Calu3 (cell line): ENCODE measurements around the gene ACSS3. TPM values are rescaled to one million over a fixed set of nuclear protein-coding genes. Genes with fewer than 3 reads are reported as not detected.
"Not testable (repeated sequence)": the region's sequence is repeated elsewhere in the genome, so short reads cannot be mapped to it uniquely, and the experiment has no call there.

ENCODE experiments used
- BruUV-seq: library from RNA; stranded (reverse); fragments of 400-500 nt; replicated peaks from 2 replicates; lab custom pipeline; 2021; lab: Mats Ljungman, UMichigan
- CTCF ChIA-PET: fragments of 300-600 bp; sonication (Branson Sonifier 250); formaldehyde crosslinking; loops from one replicate; lab custom pipeline; 2022; ENCODE audit warnings: antibody characterized with exemption; lab: Charles Lee
- DNase-seq: peaks from one replicate; pipeline ENCODE4 v3.0.0; 2022
- H3K27ac Mint-ChIP-seq: one replicate; pipeline ENCODE4 v1.8.0; 2022; ENCODE audit warnings: mixed read lengths; ENCODE audit not compliant: unreplicated experiment
- H3K27me3 Mint-ChIP-seq: one replicate; pipeline ENCODE4 v1.8.0; 2022; ENCODE audit warnings: mixed read lengths; ENCODE audit not compliant: unreplicated experiment
- H3K36me3 Mint-ChIP-seq: one replicate; pipeline ENCODE4 v1.8.0; 2022; ENCODE audit warnings: mild to moderate bottlenecking, moderate library complexity, mixed read lengths; ENCODE audit not compliant: insufficient read depth, unreplicated experiment
- H3K4me1 Mint-ChIP-seq: one replicate; pipeline ENCODE4 v1.8.0; 2022; ENCODE audit warnings: mild to moderate bottlenecking, low read depth, mixed read lengths; ENCODE audit not compliant: unreplicated experiment
- H3K4me3 Mint-ChIP-seq: one replicate; pipeline ENCODE4 v1.8.0; 2022; ENCODE audit warnings: mild to moderate bottlenecking, low read depth, moderate library complexity, mixed read lengths; ENCODE audit not compliant: unreplicated experiment
- H3K9me3 Mint-ChIP-seq: one replicate; pipeline ENCODE4 v1.8.0; 2022; ENCODE audit warnings: low read depth, mixed read lengths; ENCODE audit not compliant: unreplicated experiment
- CTCF ChIP-seq: fragments of 200-600 bp; IDR thresholded peaks from one replicate; pipeline ENCODE4 v1.8.0; 2022; ENCODE audit warnings: antibody characterized with exemption; ENCODE audit not compliant: unreplicated experiment
- intact Hi-C: fragments of 100-400 bp; cut with micrococcal nuclease; formaldehyde crosslinking; loops from one replicate; pipeline ENCODE4 v1.10.0; 2022; ENCODE audit not compliant: unreplicated experiment
- total RNA-seq: library from RNA; stranded (reverse); gene quantifications from 2 replicates; pipeline ENCODE4 v1.2.3, GENCODE V29; 2022

ACSS3 gene
- total RNA-seq, 1 experiment from 2014 or later, result 0.21 TPM

GRCh38 chr12:81174664-81175063, 96.8 kb downstream of the ACSS3 start:
- Mint-ChIP-seq H3K27ac (no peak overlapping the region), H3K4me1 (no peaks in the 10 kb centered on the region)
- CTCF ChIA-PET, result no interaction called here

GRCh38 chr12:81176796-81177195, 98.9 kb downstream of the ACSS3 start:
- Mint-ChIP-seq H3K27ac (no peak overlapping the region), H3K27me3 (no peaks in the 10 kb centered on the region), H3K9me3 (peaks cover 4% of the 10 kb centered on the region), H3K36me3 (no peaks in the 10 kb centered on the region), H3K4me1 (no peaks in the 10 kb centered on the region), H3K4me3 (no peak overlapping the region)
- CTCF ChIA-PET, result no interaction called here
- BruUV-seq, result no TSS peak
- no peak for DNase-seq
- intact Hi-C loops, result no loop called here
- no peak for TF ChIP-seq CTCF

More at GRCh38 chr12:81174664-81175063, 96.8 kb downstream of the ACSS3 start:
- no peak for TF ChIP-seq CTCF
- Mint-ChIP-seq H3K36me3 (no peaks in the 10 kb centered on the region), H3K9me3 (peaks cover 4% of the 10 kb centered on the region), H3K4me3 (no peak overlapping the region), H3K27me3 (no peaks in the 10 kb centered on the region)
- DNase-seq, result no peak
- intact Hi-C loops, result no loop called here
- BruUV-seq, result no TSS peak

- no peaks in the 10 kb centered on the region for H3K27me3 Mint-ChIP-seq
- H3K4me3 Mint-ChIP-seq, result no peak overlapping the region
- BruUV-seq, result no TSS peak
- no peaks in the 10 kb centered on the region for H3K36me3 Mint-ChIP-seq
- no peaks in the 10 kb centered on the region for H3K9me3 Mint-ChIP-seq
- no peak for DNase-seq
- TF ChIP-seq CTCF, result no peak
- H3K27ac Mint-ChIP-seq, result no peak overlapping the region
- CTCF ChIA-PET, result no interaction called here
- intact Hi-C loops, result no loop called here
- H3K4me1 Mint-ChIP-seq, result no peaks in the 10 kb centered on the region
Measured at GRCh38 chr12:81181691-81182090, 103.8 kb downstream of the ACSS3 start.

- no peak for TF ChIP-seq CTCF
- DNase-seq, result no peak
- Mint-ChIP-seq H3K27me3 (no peaks in the 10 kb centered on the region), H3K4me1 (no peaks in the 10 kb centered on the region), H3K27ac (no peak overlapping the region), H3K36me3 (no peaks in the 10 kb centered on the region), H3K9me3 (no peaks in the 10 kb centered on the region), H3K4me3 (no peak overlapping the region)
- intact Hi-C loops, result no loop called here
- CTCF ChIA-PET, result no interaction called here
- no TSS peak for BruUV-seq
Measured at GRCh38 chr12:81187686-81188085, 109.8 kb downstream of the ACSS3 start.

- H3K4me3 Mint-ChIP-seq, result no peak overlapping the region
- H3K9me3 Mint-ChIP-seq, result no peaks in the 10 kb centered on the region
- intact Hi-C loops, result no loop called here
- H3K36me3 Mint-ChIP-seq, result no peaks in the 10 kb centered on the region
- BruUV-seq, result no TSS peak
- H3K27ac Mint-ChIP-seq, result no peak overlapping the region
- no peak for TF ChIP-seq CTCF
- H3K4me1 Mint-ChIP-seq, result no peaks in the 10 kb centered on the region
- H3K27me3 Mint-ChIP-seq, result no peaks in the 10 kb centered on the region
- DNase-seq, result no peak
- CTCF ChIA-PET, result no interaction called here
Measured at GRCh38 chr12:81196595-81196994, 118.7 kb downstream of the ACSS3 start.

GRCh38 chr12:81200561-81200960, 122.7 kb downstream of the ACSS3 start:
- not testable (repeated sequence) for H3K4me3 Mint-ChIP-seq, BruUV-seq, DNase-seq

More at GRCh38 chr12:81200561-81200960, 122.7 kb downstream of the ACSS3 start:
- CTCF ChIA-PET, H3K36me3 Mint-ChIP-seq, intact Hi-C loops, H3K9me3 Mint-ChIP-seq, H3K4me1 Mint-ChIP-seq, H3K27me3 Mint-ChIP-seq, H3K27ac Mint-ChIP-seq: not testable (repeated sequence)
